Subcutaneous abdominal adipose tissue (tissue), 5 donors: ENCODE results near the gene CADM1.

ENCODE experiments used
- H3K27ac ChIP-seq: one replicate; pipeline ENCODE4 v1.7.0; 2013; ENCODE audit warnings: low read depth, mild to moderate bottlenecking, inconsistent platforms, low read length, moderate library complexity
- H3K27me3 ChIP-seq, 5 donors: one replicate each; pipeline ENCODE4 v1.7.0; 2013; ENCODE audit warnings: low read length in 5 of 5, inconsistent platforms in 1 of 5; ENCODE audit not compliant: control insufficient read depth in 5 of 5, insufficient read depth in 4 of 5
- H3K36me3 ChIP-seq, 5 donors: one replicate each; pipeline ENCODE4 v1.7.0; 2013; ENCODE audit warnings: low read length in 5 of 5; ENCODE audit not compliant: control insufficient read depth in 5 of 5, insufficient read depth in 5 of 5
- H3K4me1 ChIP-seq, 5 donors: one replicate each; pipeline ENCODE4 v1.7.0; 2013; ENCODE audit warnings: low read length in 5 of 5, mild to moderate bottlenecking in 3 of 5, moderate library complexity in 1 of 5; ENCODE audit not compliant: control insufficient read depth in 5 of 5, insufficient read depth in 5 of 5
- H3K4me3 ChIP-seq, 5 donors: one replicate each; pipeline ENCODE4 v1.7.0; 2013; ENCODE audit warnings: low read length in 5 of 5, low read depth in 1 of 5
- H3K9ac ChIP-seq, 5 donors: one replicate each; pipeline ENCODE4 v1.7.0; 2013; ENCODE audit warnings: low read length in 5 of 5, mild to moderate bottlenecking in 4 of 5, moderate library complexity in 3 of 5
- H3K9me3 ChIP-seq, 5 donors: one replicate each; pipeline ENCODE4 v1.7.0; 2013; ENCODE audit warnings: low read length in 5 of 5; ENCODE audit not compliant: control insufficient read depth in 5 of 5
- donor health status: healthy.
- donor health status: healthy.
- donor health status: healthy.
- donor health status: healthy.
- donor health status: healthy.

Gene CADM1

DNA sequence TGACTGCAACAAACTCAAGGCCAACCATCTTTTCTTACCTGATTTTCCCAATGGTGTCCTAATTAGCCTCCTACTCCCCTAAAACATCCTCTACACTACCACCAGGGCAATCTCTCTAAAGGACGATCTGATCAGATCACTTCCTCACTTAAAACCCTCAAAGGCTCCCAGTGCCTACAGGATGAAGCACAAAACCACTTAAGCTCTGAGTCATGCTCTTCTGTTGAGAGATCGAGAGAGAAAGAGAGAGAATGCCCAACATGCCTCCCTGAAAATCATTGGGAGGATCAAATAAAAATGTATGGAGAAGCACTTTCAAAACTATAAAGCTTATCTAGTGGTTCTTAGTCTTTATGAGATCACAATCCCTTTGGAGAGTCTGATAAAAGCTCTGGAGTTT is 171.1 kb downstream of the CADM1 start:
- H3K4me1 ChIP-seq: no peaks in the 10 kb centered on the region
- H3K4me3 ChIP-seq: no peak overlapping the region
- H3K9me3 ChIP-seq: no peaks in the 10 kb centered on the region
- peaks cover 0 to 3% (median 0%) of the 10 kb centered on the region in 5 donors for H3K27me3 ChIP-seq
- H3K9ac ChIP-seq: no peak overlapping the region
- H3K27ac ChIP-seq: no peak overlapping the region
- H3K36me3 ChIP-seq: no peaks in the 10 kb centered on the region

DNA sequence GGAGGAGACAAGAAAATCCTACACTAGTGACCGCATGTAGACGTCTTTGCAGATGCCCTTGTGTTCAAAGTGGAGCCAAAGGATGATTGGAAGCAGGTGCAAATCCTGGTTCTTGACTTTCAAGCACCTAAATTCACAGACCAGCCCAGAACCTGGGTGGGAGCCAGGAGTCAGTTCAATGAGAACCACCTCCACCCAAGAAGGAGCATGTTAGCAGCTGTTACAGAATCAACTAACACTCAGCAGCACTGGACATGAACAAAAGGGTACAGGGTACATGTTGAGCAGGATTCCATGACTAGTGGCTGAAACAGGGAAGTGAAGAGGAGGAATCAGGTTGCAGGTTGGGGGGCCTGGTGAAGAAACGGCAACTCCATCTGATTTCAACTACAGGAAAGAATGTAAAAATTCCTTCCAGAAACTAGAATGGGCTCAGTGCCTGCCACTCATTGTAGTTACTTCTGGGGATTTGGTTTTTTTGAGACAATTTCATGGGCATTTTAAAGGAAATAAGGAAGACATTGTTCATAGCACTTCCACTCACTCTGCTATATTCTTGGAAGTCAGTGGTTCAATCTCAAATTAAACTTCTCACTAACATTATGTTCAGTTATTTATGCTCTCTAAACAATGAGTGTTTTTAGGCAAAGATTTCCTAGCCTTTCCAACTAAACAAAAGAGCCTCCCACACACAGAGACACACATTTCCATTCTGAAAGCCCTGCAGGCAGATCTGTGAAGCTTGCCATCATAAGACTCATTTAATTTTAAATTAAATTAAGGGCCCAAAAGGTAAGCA is 173.3 kb downstream of the CADM1 start:
- Histone ChIP-seq H3K9ac (no peak overlapping the region), H3K4me1 (no peaks in the 10 kb centered on the region), H3K27me3 (peaks cover 0 to 3% (median 0%) of the 10 kb centered on the region in 5 donors), H3K9me3 (no peaks in the 10 kb centered on the region), H3K27ac (no peak overlapping the region), H3K4me3 (no peak overlapping the region), H3K36me3 (no peaks in the 10 kb centered on the region)

DNA sequence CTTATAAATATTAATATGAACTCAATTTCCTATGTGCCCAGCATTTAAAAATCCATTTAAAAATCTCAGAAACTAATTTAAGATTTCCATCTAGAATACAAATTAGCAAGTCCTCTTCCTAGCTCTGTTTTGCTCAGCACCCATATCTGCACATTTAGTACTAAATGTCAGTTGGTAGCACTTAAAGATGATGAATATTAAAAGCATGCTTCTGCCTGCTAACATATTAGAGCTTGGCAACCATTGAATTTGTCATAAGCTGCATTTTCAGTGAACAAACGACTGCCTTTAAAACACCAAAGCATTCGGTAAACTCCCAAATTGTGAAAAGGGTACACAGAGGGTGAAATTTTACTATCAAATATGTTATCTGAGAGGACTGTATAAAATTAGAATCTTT is 177.7 kb downstream of the CADM1 start:
- H3K4me3 ChIP-seq: no peak overlapping the region
- H3K9me3 ChIP-seq: no peaks in the 10 kb centered on the region
- H3K36me3 ChIP-seq: no peaks in the 10 kb centered on the region
- peaks cover 0 to 4% (median 4%) of the 10 kb centered on the region in 5 donors for H3K4me1 ChIP-seq
- no peaks in the 10 kb centered on the region for H3K27me3 ChIP-seq
- no peak overlapping the region for H3K27ac ChIP-seq
- no peak overlapping the region for H3K9ac ChIP-seq

DNA sequence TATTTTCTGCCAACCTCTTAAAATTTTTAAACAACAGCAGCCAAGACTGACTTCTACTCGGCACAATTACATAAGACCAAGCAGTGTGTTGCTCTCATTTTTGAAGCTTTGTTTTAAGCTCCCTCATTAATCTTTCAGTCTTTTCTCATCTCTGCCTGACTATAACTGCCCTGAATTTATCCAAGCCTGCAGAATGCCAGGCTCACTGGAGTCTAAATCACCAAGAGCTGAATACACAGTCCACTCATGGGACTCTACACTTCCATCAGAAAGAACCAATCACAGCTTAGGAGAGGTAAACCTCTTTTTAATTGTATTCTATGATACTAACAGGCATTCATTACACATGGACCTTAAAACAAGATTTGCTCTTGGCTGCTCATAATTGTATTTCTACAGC is 178.7 kb downstream of the CADM1 start:
- H3K9me3 ChIP-seq: no peaks in the 10 kb centered on the region
- H3K9ac ChIP-seq: no peak overlapping the region
- no peak overlapping the region for H3K4me3 ChIP-seq
- no peak overlapping the region for H3K27ac ChIP-seq
- H3K27me3 ChIP-seq: no peaks in the 10 kb centered on the region
- peaks cover 0 to 4% (median 4%) of the 10 kb centered on the region in 5 donors for H3K4me1 ChIP-seq
- no peaks in the 10 kb centered on the region for H3K36me3 ChIP-seq

DNA sequence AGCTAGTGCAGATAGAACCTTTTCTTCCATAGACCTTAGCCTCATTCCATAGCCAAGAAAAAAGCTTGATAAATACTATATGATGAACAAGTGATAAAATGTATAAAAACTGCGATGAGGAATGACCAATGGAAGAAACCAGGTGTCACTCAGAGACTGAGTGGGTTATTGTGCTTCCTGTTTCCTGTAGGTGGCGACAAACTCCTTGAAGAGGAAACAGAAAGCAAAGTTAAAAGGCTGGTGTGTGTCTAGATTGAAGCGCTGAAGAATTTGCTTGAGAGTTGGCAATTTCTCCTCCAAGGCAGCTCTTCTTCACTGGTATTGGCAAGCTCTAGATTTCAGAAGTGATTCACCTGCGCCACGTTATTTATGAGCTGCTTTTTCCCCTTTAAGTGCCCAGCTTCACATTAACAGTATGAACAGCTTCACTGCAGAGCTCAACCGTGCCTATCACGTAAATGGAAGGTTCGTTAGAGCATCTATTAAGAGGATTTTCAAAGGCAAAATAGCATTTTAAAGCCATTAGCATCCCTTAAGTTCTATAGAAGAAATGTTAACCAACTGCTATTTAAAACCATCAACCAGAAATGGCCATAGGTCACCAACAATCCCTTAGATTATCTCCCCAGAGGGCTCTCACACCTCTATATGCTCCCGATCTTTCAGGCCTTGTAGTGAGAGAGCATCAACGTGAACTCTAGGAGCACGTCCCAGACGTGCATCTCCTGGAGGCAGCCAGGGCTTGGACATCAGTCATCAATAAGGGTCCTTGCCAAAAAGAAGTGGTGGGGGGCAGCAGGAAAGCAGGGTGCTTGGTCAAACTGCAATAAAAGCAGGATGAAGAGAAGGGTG is 179.4 kb downstream of the CADM1 start:
- Histone ChIP-seq H3K27ac (no peak overlapping the region), H3K36me3 (no peaks in the 10 kb centered on the region), H3K4me1 (peaks cover 0 to 4% (median 4%) of the 10 kb centered on the region in 5 donors), H3K27me3 (no peaks in the 10 kb centered on the region), H3K4me3 (peak overlapping the region in 4 of 5 donors; percentile 15 to 53 (median 42)), H3K9me3 (no peaks in the 10 kb centered on the region), H3K9ac (no peak overlapping the region)

DNA sequence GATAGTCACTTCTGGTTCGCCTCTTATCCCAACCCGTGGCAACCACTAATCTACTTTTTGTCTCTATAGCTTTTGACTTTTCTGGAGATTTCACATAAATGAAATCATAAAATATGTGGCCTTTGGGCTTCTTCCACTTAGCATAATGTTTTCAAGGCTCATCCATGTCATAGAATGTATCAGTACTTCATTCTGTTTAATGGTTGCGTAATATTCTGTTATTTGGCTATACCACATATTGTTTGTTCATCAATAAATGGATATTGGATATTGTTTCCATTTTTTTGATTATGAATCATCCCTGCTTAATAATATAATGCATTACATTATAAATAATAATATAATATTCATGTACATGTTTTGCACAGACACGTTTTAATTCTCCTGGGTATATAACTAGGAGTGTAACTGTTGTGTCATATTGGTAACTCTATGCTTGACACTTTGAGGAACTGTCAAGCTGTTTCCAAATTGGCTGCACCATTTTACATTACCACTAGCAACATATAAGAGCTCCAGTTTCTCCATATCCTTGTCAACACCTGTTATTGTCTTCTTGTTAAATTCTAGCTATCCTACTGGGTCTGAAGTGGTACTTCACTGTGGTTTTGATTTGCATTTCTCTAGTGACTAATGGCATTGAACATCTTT is 181.5 kb downstream of the CADM1 start:
- no peak overlapping the region for H3K9ac ChIP-seq

DNA sequence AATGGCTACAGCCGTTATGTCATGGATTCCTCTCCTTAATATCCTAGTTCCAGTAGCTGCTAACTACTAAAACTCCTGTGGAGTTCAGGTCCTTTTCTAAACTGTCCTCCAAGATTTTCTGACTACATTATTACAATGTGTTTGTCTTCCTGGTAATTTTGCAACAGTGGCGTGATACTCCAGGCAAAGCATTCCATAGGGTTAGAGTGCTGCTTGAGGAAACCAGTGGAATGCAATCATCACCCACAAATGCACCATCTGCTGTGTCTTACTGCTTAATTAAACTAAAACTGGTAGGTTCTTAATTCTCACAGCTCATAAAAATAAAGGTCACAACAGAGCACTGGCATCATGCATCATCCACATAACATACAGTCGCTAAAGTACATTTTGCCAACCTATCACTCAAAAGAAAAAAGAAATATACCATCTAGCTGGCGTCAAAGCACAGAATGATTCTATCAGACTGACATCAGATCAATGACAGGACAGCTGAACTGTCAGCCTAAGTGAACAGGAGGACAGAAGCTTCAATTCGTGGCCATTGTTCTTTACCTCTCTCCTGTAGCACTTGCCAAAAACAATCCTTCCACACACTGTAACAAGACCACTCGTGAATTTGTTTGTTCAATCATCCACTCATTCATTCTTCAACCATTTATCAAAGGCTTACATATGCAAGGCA is 182.5 kb downstream of the CADM1 start:
- H3K9me3 ChIP-seq: no peaks in the 10 kb centered on the region
- no peak overlapping the region for H3K4me3 ChIP-seq
- no peak overlapping the region for H3K27ac ChIP-seq
- no peak overlapping the region for H3K9ac ChIP-seq
- H3K27me3 ChIP-seq: no peaks in the 10 kb centered on the region
- H3K36me3 ChIP-seq: no peaks in the 10 kb centered on the region
- H3K4me1 ChIP-seq: peaks cover 0 to 4% (median 4%) of the 10 kb centered on the region in 5 donors

More for the DNA sequence above, 181.5 kb downstream of the CADM1 start:
- Histone ChIP-seq H3K36me3 (no peaks in the 10 kb centered on the region), H3K27ac (no peak overlapping the region), H3K4me1 (peaks cover 0 to 4% (median 4%) of the 10 kb centered on the region in 5 donors), H3K4me3 (no peak overlapping the region), H3K27me3 (no peaks in the 10 kb centered on the region), H3K9me3 (no peaks in the 10 kb centered on the region)

DNA sequence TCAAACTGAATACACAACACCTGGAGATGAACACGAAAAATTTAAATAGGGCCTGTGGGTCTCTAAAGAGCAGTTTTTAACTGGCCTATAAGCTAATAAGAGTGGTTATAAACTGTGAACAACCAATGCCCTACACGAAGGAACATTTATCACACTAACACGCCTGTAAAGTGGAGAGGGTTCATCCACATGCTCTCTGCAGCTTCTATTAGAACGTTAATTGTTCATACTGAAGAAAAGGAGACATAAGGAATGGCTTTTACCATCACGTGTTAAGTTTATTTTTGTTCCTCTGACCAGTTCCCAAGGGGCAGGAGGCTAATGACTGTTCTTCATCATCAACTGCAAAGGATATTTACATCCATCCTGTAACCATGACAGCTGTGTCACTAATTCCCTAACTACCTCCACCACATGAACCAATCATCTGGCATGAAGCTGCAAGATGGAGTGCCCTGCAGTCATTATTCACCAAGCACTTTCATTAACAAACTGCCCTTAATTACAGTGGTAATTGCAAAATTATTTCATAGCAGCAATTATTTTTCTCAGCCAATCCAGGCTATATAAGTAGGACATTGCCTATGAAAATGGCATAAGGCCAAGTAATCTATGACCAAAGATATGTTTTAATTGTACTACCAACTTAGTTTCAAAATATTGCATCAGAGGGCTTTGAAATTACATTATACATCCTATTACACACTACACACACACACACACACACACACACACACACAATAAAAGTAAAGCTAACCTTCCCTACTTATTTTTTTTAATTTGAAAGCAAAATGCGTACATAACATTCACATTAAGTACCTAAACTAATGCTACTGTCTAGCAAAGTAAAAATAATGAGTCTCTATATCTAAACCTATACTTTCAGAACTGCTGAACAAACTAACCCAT is 186.7 kb downstream of the CADM1 start:
- Histone ChIP-seq H3K9me3 (no peaks in the 10 kb centered on the region), H3K4me1 (no peaks in the 10 kb centered on the region), H3K27me3 (no peaks in the 10 kb centered on the region), H3K36me3 (no peaks in the 10 kb centered on the region), H3K27ac (no peak overlapping the region), H3K9ac (no peak overlapping the region), H3K4me3 (no peak overlapping the region)

DNA sequence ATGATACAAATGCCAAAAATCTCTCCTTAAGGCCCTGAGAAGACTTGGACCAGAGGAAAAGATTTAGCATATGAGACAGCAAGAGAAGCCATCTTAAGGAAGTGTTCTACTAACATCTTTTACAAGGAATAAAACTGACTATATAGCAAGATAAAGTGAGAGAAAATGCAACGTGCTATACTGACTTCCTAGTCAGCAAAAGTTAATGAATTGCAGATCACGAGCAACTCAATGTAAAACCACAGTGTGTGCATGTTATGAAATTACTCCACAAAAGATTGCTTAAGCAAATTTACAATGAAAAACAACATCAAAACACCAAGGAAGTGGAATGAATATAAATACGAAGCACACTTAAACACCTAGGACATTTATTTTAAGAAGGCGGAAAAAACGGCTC is 187.5 kb downstream of the CADM1 start:
- Histone ChIP-seq H3K4me3 (no peak overlapping the region), H3K27ac (no peak overlapping the region), H3K9me3 (no peaks in the 10 kb centered on the region), H3K27me3 (no peaks in the 10 kb centered on the region), H3K4me1 (no peaks in the 10 kb centered on the region), H3K36me3 (no peaks in the 10 kb centered on the region), H3K9ac (no peak overlapping the region)
